ENCODE data around the gene PACS1.

Gene PACS1

GRCh38 chr11:66048547-66049323, 21.3 kb upstream of the PACS1 start, which contains the start of gene GAL3ST3:
Gene GAL3ST3, minus strand, starts transcription at chr11:66049161. Its CDS starts 3,746 bp downstream, at chr11:66045415.
- FAIRE-seq (no peak), DNase-seq (ENCODE audit: extremely low spot score, insufficient read length, low read depth) (no peak)

- FAIRE-seq, result no peak
- no peak for DNase-seq (ENCODE audit: extremely low spot score, insufficient read length, low read depth)
Measured at GRCh38 chr11:66050581-66051231, 19.4 kb upstream of the PACS1 start.

- FAIRE-seq (no peak), DNase-seq (ENCODE audit: extremely low spot score, insufficient read length, low read depth) (no peak)
Measured at GRCh38 chr11:66051371-66051765, 18.7 kb upstream of the PACS1 start.

- FAIRE-seq, result peak; percentile 98
Measured at GRCh38 chr11:66051766-66052663, 18.1 kb upstream of the PACS1 start, which contains the start of gene SF3B2. Gene SF3B2, plus strand, starts transcription at chr11:66052364. Its CDS starts 21 bp downstream, at chr11:66052385.

GRCh38 chr11:66052664-66052982, 17.4 kb upstream of the PACS1 start:
- FAIRE-seq (no peak), DNase-seq (ENCODE audit: extremely low spot score, insufficient read length, low read depth) (no peak)

More at GRCh38 chr11:66051766-66052663, 18.1 kb upstream of the PACS1 start, which contains the start of gene SF3B2:
- DNase-seq (ENCODE audit: extremely low spot score, insufficient read length, low read depth), result peak; percentile 96

GRCh38 chr11:66055021-66055420, 15.1 kb upstream of the PACS1 start:
- FAIRE-seq (no peak), DNase-seq (ENCODE audit: extremely low spot score, insufficient read length, low read depth) (no peak)

- FAIRE-seq, result no peak
Measured at GRCh38 chr11:66056501-66056900, 13.6 kb upstream of the PACS1 start.

GRCh38 chr11:66059966-66060680, 9.9 kb upstream of the PACS1 start:
- FAIRE-seq (no peak), DNase-seq (ENCODE audit: extremely low spot score, insufficient read length, low read depth) (no peak)

More at GRCh38 chr11:66056501-66056900, 13.6 kb upstream of the PACS1 start:
- DNase-seq (ENCODE audit: extremely low spot score, insufficient read length, low read depth), result no peak

GRCh38 chr11:66061268-66061667, 8.8 kb upstream of the PACS1 start:
- FAIRE-seq (no peak), DNase-seq (ENCODE audit: extremely low spot score, insufficient read length, low read depth) (no peak)

- no peak for FAIRE-seq
- no peak for DNase-seq (ENCODE audit: extremely low spot score, insufficient read length, low read depth)
Measured at GRCh38 chr11:66062408-66062807, 7.7 kb upstream of the PACS1 start.

- no peak for FAIRE-seq
Measured at GRCh38 chr11:66063900-66064299, 6.2 kb upstream of the PACS1 start.

GRCh38 chr11:66064571-66064970, 5.5 kb upstream of the PACS1 start:
- DNase-seq (ENCODE audit: extremely low spot score, insufficient read length, low read depth), result no peak

More at GRCh38 chr11:66063900-66064299, 6.2 kb upstream of the PACS1 start:
- no peak for DNase-seq (ENCODE audit: extremely low spot score, insufficient read length, low read depth)

GRCh38 chr11:66066751-66067150, 3.3 kb upstream of the PACS1 start:
- FAIRE-seq, result no peak
- DNase-seq (ENCODE audit: extremely low spot score, insufficient read length, low read depth), result no peak

More at GRCh38 chr11:66064571-66064970, 5.5 kb upstream of the PACS1 start:
- no peak for FAIRE-seq

GRCh38 chr11:66067640-66068039, 2.4 kb upstream of the PACS1 start:
- FAIRE-seq (no peak), DNase-seq (ENCODE audit: extremely low spot score, insufficient read length, low read depth) (no peak)

- FAIRE-seq, result peak; percentile 59
- DNase-seq (ENCODE audit: extremely low spot score, insufficient read length, low read depth), result no peak
Measured at GRCh38 chr11:66068154-66068821, 1.8 kb upstream of the PACS1 start.

- DNase-seq (ENCODE audit: extremely low spot score, insufficient read length, low read depth), result no peak
- FAIRE-seq, result peak; percentile 80
Measured at GRCh38 chr11:66068923-66069714, 953 bp upstream of the PACS1 start.

- DNase-seq (ENCODE audit: extremely low spot score, insufficient read length, low read depth) (no peak), FAIRE-seq (no peak)
Measured at GRCh38 chr11:66070604-66071380, 720 bp downstream of the PACS1 start.

GRCh38 chr11:66071381-66071801, 1.3 kb downstream of the PACS1 start:
- FAIRE-seq (no peak), DNase-seq (ENCODE audit: extremely low spot score, insufficient read length, low read depth) (no peak)
